GM18507 (cell line): ENCODE measurements around the gene FAM168A.

Experiments
- DNase-seq: peaks from one replicate; pipeline ENCODE4 v3.0.0; 2011; ENCODE audit warnings: low read depth; ENCODE audit not compliant: insufficient read length; ENCODE audit errors: extremely low spot score
- FAIRE-seq: peaks from 2 replicates; lab custom pipeline; 2011; peaks lifted over from hg19 to GRCh38; lab: Jason Lieb, UNC

Gene FAM168A, protein sequence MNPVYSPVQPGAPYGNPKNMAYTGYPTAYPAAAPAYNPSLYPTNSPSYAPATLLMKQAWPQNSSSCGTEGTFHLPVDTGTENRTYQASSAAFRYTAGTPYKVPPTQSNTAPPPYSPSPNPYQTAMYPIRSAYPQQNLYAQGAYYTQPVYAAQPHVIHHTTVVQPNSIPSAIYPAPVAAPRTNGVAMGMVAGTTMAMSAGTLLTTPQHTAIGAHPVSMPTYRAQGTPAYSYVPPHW

DNA sequence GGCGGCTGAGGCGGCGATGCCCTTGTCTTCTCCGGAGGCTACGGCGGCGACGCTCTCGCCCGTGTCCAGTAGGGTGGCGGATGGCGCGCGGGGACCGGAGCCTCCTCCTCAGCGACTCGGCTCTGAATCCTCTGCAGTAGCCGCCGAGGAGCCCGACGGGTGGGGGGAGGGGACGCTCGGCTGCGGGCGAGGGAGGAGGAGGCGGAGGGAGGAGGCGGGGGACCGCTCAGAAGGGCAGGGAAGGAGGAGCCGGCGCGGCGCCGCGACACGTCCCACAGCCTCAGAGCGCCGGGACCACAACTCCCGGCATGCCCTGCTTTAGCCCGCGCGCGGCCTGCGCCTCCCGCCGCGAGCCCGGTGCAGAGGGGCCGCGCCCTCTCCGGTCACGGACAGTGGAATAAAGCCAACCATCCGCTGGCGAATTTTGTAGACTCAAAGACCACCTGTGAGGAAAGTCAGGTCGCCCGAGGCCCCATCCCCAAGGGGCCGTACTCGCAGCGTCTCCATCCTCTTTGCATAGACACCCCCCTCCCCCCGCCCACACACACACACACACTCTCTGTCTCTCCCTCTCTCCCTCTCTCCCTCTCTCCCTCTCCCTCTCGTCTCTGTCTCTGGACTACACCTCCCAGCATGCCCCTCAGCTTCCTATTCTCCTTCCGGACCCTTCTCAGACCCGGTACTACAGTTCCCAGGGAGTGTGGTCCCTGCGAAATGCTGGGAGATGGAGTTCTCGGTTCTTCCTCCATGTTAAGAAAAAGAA, at the start of gene FAM168A:
Gene FAM168A, minus strand, starts transcription at position 157 of the 763 bp plus-strand sequence. CDS start 129,638 bp downstream, outside the sequence.
- DNase-seq (peak; percentile 97), FAIRE-seq (peak; percentile 91)

DNA sequence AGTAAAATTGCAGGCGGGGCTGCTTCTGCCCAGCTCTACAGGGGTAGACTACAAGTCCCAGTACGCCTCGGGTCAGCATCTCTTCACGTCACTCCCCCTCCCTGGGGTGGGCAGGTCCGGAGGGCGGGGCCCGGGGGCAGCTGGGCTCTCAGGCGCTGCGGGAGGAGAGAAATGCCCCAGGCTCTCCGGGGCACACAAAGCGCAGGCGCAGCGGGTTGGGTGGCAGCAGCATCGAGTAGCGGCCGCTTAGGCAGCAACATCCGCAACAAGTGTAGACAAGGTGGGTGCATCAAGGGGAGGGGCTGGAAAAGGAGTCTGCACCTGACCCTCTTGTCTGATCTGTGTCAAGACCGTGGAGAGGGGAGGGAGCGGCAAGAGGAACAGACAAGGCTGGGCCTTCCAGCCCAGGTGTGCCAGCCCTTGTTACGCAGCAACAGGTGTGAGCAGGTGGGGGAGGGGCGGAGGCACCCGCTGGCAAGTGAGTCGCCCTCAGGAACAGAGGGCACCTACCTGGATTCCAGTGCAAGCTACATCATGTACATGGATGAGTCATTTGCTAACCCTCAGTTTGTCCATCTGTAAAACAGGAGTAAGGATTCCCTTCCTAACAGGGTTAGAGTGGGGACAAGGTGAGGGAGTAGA, 49.7 kb upstream of the FAM168A start:
- FAIRE-seq (peak; percentile 80), DNase-seq (peak; percentile 73)

DNA sequence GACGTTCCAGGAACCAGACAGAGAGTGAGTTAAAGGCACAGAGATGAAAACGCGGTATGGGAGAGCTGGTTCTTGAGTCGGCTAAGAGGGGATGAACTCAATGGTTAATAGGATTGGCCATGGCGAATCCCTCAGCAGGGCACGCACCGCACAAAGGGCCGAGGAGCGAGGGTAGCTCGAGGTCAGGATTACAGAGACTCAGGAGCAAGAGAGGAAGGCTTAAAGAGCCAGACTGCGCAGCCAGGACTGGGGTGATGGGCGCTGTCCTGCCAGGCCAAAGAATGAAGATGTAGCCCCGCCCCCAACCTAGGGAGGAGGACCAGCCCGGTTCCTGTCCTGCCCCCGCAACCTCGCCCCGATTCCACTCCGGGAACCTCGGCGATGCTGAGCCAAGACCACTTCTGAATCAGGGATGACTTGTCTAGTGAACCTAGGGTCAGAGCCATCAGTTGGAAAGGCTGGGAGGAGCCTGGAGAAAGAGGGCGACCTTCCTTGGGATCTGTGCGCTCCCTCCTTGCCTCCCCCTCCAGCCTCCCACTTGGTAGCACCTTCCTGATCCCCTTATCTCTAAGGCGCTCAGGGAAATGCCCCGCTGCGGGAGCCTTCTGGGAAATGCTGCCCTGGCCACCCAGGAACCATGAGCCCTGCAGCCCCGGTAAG, 48.2 kb upstream of the FAM168A start, which contains the start of gene PLEKHB1:
Gene PLEKHB1, plus strand, starts transcription at position 610 of the 660 bp plus-strand sequence. Its CDS starts 28 bp downstream, at position 638.
- DNase-seq (no peak), FAIRE-seq (no peak)

DNA sequence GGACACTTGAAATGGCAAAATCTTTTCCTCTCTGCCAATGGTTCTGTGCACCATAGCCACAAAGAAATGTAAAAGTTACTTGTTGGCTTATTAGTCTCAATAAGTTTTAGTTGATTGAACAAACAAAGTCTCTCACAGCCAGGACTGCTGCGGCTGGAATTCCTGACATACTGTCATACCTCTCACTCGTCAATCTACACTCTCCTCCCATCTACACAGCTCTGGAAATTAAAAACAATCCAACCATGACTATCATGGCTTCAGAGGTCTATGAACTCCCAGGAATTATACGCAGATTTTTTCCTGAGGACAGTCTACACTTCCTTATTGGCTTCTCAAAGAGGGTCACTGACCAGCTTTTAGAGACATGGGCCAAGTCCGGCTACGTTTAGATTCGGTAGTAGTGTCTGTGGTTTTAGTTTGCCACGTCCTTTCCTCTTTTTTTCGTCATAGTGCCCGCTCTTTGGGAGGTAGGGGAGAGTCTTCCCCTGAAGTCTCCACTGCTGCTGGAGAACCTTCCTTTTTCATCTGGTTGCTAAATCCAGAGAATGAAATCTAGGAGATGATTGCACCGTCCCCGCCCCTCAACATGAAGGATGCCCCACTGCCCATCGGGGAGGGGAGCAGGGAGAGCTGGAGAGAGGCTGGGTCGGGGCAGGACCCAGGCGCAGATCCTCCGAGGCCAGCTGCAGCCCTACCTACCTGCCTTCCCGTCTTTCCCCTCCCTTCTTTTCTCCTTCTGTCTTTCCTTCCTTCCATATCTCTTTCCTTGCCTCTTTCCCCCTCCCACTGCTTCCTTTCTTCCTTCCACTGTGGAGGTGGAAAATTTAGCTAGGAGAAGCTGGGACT, 47.4 kb upstream of the FAM168A start:
- DNase-seq (no peak), FAIRE-seq (no peak)

DNA sequence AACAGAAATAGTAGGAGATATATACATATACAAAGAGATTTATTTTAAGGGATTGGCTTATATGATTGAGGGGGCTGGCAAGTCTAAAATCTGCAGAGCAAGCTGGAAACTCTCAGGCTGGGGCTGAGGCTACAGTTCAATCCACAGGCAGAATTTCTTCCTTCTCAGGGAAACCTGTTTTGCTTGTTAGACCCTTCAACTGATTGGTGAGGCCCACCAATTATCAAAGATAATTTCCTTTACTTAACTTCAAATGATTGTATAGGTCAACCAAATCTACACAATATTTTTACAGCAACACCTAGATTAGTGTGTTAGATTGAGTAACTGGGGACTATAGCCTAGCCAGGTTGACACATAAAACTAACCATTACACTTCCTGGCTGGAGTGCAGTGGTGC, 43.8 kb upstream of the FAM168A start:
- FAIRE-seq = no peak
- DNase-seq = no peak

DNA sequence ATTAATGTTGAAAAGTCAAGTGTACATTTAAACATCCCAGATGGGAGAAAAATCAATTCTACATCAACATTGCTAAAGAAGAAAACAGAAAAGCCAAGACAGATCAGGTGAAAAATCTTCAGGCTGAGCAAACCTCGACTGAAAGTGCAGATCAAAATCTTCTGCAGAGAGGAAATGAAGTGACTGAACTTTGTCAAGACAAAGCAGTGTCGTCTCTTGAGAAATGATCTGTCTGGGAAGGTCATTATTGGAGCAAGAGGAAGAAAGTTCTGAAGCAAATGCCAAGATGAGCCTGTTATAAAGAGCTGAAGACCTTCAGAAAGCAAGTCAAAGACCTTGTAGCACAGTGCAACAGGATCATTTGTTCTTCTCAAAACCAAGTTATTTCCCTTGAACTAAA, 42.7 kb upstream of the FAM168A start:
- DNase-seq (no peak), FAIRE-seq (no peak)

DNA sequence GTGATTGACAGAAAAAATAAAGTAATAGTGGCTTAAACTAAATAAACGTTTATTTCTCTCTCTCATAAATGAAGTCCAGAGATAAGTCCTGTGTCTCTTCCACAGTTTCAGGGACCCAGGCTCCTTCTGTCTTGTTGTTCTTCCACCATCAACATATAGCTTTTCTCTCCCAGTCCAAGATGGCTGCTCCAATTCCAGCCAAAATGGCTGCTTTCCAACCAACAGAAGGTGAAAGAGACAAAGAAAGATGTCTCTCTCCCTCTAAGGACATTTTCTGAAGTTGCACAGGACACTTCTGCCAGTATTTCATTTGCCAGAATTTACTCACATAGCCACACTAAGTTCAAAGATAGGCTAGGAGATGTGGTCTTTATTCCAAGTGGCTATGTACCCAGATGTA, 39.1 kb upstream of the FAM168A start:
- FAIRE-seq (no peak), DNase-seq (no peak)

DNA sequence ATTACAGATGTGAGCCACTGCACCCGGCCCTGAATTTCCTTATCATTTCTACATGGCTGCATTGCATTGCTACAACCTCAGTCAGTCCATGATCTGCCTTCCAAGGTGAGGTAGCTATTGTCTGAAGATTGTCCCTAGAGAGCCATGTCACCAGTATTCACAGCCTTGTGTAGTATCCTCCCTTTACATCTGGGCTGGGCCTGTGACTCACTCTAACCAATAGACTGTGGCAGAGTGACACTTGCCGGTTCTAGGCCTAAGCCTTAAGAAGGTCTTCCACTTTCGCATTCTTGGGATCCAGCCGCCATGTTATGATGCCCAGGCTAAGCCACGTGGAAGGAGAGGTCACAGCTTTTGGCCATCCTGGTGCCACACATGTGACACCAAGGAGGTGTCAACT, 38.3 kb upstream of the FAM168A start:
- DNase-seq (no peak), FAIRE-seq (no peak)

DNA sequence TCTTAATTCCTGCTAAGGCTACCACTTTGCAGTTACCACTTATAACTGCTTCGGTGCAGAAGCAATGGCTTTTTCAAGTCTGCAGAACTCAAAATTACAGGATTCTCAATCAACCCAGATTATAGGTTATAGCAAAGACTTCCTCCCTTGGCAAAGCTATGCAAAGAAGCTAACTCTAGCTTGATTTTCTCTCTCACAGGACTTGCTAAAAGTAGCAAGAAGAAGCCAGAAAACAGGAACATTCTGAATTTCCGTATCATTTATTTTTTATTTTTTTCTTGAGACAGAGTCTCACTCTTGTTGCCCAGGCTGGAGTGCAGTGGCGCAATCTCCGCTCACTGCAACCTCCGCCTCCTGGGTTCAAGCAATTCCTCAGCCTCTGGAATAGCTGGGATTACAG, 37.8 kb upstream of the FAM168A start:
- DNase-seq (no peak), FAIRE-seq (no peak)

DNA sequence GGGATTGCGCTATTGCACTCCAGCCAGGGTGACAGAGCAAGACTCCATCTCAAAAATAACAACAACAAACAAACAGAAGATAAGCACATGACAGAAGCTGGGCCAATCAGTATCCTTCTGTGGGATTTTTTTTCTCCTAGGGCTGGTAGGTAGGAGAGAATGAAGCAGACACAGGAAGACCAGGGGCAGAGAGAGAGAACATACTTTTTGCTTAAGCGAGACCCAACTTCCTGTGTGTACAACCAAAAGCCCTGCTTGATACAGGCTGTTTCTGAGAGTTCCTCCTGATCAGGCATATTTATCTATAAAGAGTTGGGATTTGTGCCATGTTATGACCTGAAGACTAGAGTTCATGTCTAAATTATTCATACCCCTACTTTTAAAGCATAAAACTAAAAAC, 36.1 kb upstream of the FAM168A start:
- DNase-seq (no peak), FAIRE-seq (no peak)

DNA sequence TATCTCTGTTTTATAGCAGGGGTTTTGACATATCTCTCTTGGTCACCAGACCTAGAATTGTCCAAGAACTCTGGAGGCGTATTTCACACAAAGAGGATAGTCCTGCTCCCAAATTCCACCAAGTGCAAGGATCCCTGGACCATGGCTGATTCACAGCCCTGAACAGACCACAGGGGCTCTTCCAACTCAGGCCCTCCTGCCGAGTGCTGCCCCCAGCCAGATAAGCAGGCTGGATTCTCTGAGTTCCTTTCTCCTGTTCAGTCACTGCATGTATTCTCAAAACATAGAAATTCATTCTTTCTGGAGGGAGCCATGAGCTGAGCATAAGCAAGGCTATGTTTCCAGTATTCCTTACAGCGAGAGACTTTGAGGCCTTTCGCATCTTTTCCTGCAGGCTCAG, 35.1 kb upstream of the FAM168A start:
- FAIRE-seq = no peak
- no peak for DNase-seq

DNA sequence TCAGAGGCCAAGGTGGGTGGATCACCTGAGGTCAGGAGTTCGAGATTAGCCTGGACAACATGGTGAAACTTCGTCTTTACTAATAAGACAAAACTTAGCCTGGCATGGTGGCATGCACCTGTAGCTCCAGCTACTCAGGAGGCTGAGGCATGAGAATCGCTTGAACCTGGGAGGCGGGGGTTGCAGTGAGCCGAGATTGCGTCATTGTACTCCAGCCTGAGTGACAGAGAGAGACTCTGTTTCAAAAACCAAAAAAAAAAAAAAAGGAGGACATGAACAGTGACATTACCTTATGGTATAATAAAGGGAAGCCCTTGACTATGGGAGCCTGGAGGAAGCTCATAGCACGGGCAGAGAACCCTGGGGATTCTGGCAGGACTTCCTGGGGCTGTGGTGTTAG, 32.0 kb upstream of the FAM168A start:
- FAIRE-seq (no peak), DNase-seq (no peak)

DNA sequence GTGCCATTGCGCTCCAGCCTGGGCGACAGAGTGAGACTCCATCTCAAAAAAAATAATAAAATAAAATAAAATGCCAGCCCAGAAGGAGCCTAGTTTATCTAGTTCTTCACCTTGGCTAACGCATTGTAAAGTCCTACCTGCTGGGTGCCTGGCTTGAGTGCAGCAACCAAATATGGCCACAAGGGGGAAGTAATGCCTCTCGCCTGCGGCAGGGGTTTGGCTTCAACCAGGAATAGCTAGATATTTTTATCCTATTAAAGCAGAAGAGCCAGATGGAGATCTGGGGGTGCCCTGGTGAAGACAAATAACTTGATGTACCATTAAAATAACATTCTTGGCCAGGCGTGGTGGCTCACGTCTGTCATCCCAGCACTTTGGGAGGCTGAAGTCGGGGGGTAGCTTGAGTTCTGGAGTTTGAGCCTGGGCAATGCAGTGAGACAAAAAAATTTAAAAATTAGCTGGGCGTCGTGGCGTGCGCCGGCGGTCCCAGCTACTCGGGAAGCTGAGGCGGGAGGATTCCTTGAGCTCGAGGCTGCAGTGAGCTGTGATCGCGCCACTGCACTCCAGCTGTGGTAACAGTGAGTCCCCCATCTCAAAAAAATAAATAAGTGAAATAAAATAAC, 27.9 kb upstream of the FAM168A start:
- FAIRE-seq = peak; percentile 67

DNA sequence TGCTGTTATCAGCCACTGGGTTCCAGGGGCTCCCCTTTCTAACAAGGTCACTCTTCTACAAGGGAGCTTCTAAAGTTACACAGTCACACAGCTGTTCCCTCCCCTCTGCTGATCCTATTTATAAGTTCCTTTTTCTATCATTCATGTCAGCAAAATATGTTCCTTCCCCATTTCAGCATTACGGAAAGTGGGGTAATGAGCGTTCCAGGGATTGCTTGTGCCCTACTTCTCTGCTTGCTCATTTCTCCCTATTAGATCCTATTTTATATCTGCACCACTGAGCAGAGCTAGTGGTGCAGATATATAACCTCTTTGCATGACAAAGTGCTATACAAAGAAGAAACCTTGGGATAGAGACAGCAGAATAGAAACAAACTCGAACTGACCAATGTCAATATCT, 25.8 kb upstream of the FAM168A start:
- no peak for DNase-seq
- no peak for FAIRE-seq

More for the DNA sequence above, 27.9 kb upstream of the FAM168A start:
- DNase-seq = peak; percentile 73

DNA sequence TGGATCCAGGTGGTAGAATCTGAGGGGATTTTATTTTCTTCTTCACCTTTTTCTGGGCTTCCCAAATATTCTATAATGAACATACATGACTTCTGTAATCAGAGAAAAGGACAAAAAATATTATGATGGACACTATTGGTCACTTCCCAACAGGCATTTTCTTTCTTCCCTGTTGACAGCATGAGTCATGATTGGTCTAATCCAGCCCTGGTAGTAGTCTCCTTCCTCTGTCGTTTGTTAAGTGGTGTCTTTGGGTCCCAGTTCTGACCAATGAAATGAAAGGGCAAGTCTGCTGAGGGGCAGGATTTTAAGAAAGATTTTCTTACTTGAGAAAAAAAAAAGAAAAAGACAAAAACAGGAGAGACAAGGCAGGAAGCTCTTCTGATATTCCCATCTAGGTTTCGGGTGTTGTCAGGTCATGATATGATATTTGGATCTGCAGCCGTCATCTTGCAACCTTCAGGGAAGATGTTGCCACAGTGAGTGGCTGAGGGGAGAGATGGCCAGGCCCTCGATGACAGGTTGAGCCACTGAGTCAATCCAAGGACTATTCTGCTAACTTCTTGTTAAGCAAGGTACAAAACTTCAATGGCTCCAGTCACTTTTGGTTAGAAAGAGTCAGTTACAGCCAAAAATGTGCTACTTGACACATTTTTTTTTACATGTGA, 25.1 kb upstream of the FAM168A start:
- DNase-seq (no peak), FAIRE-seq (no peak)

DNA sequence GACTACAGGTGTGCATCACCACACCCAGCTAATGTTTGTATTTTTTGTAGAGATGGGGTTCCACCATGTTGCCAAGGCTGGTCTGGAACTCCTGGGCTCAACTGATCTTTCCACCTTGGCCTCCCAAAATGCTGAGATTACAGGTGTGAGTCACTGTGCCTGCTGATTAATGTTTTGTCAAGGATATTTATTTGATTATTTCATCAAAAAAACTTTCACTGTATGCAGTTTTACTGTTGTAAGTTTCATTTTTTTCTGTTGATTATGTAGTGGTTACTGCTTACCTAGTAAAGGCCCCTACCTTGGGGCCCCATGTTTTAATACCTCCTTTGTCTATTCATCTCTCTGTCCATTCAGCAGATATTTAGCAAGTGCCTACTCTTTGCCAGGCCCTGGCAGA, 16.7 kb upstream of the FAM168A start:
- DNase-seq (no peak), FAIRE-seq (no peak)

DNA sequence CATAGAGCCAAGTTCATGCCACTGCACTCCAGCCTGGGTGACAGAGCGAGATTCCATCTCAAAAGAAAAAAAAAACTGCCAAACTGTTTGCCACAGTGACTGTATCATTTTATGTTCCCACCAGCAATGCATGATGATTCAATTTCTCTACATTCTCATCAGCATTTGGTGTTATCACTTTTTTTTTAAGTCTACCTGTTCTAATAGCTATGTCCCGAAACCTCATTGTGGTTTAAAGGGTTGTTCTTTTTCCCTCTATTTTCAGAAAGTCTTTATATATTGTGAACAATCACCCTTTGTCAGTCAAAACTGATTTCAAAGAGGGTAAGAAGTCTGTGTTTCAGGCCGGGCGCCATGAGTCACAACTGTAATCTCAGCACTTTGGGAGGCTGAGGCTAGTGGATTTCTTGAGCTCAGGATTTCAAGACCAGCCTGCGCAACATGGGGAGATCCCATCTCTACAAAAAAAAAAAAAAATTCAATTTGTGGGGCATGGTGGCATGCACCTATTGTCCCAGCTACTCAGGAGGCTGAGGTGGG, 14.8 kb upstream of the FAM168A start:
- FAIRE-seq (no peak), DNase-seq (no peak)
